ENCODE results near the gene OTX1.

Gene OTX1

DNA sequence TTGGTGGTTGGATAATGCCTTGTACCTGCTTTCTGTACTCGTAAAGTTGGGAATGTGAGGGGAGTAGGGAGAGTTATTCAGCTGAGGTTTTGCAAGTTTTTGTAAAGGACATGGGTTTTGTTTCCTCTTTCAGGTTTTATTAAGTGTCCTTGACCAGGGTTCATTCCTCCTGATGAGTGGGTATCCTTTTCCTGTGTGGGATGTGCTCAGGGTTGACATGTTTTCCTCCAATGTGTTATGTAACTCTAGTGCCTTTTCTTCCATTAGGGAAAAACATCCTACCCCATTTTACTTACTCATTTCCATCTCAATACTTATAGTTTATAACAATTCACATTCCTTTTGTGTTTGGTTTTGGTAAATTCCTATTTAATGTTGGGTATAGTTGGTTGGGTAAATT lies 48.4 kb downstream of the OTX1 start:
- no peak overlapping the region for H3K4me3 ChIP-seq (ENCODE audit: insufficient read length, low read depth)
- H3K27me3 ChIP-seq (ENCODE audit: insufficient read depth, insufficient read length) = no peaks in the 10 kb centered on the region
- no peak for TF ChIP-seq YY1 (IDR thresholded peaks at IDR 0.05; ENCODE audit: insufficient read depth, insufficient read length)
- TF ChIP-seq SUZ12 (IDR thresholded peaks at IDR 0.05; ENCODE audit: extremely low read depth, insufficient read depth, insufficient read length) = no peak
- H3K9me3 ChIP-seq (ENCODE audit: insufficient read depth, low read length) = no peaks in the 10 kb centered on the region
- DNase-seq (ENCODE audit: low read depth, low spot score) = no peak
- H3K4me1 ChIP-seq (ENCODE audit: insufficient read depth, insufficient read length) = no peaks in the 10 kb centered on the region
- H3K9ac ChIP-seq (ENCODE audit: insufficient read length, low read depth) = no peak overlapping the region
- H3K36me3 ChIP-seq (ENCODE audit: insufficient read depth, insufficient read length, low read length) = no peaks in the 10 kb centered on the region

DNA sequence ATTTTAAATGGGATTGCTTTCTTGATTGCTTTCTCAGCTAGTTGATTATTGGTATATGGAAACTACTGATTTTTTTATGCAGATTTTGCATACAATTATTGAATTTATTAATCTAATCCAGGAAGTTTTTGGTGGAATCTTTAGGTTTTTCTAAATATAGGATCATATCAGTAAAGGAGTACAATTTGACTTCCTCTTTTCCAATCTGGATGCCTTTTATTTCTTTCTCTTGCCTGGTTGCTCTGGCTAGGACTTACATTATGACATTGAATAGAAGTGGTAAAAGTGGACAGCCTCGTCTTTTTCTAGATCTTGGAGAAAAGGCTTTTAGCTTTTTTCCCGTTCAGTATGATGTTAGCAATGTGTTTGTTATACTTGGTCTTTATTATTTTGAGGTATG lies 51.3 kb downstream of the OTX1 start:
- DNase-seq (ENCODE audit: low read depth, low spot score) = no peak
- TF ChIP-seq YY1 (IDR thresholded peaks at IDR 0.05; ENCODE audit: insufficient read depth, insufficient read length) = no peak
- TF ChIP-seq SUZ12 (IDR thresholded peaks at IDR 0.05; ENCODE audit: extremely low read depth, insufficient read depth, insufficient read length) = no peak
- TF ChIP-seq ZNF274 (IDR thresholded peaks at IDR 0.05; ENCODE audit: low read depth, low read length) = no peak
- Histone ChIP-seq H3K9ac (ENCODE audit: insufficient read length, low read depth) (no peak overlapping the region), H3K9me3 (ENCODE audit: insufficient read depth, low read length) (no peaks in the 10 kb centered on the region), H3K27me3 (ENCODE audit: insufficient read depth, insufficient read length) (no peaks in the 10 kb centered on the region), H3K4me3 (ENCODE audit: insufficient read length, low read depth) (no peak overlapping the region), H3K4me1 (ENCODE audit: insufficient read depth, insufficient read length) (no peaks in the 10 kb centered on the region), H3K36me3 (ENCODE audit: insufficient read depth, insufficient read length, low read length) (no peaks in the 10 kb centered on the region)

DNA sequence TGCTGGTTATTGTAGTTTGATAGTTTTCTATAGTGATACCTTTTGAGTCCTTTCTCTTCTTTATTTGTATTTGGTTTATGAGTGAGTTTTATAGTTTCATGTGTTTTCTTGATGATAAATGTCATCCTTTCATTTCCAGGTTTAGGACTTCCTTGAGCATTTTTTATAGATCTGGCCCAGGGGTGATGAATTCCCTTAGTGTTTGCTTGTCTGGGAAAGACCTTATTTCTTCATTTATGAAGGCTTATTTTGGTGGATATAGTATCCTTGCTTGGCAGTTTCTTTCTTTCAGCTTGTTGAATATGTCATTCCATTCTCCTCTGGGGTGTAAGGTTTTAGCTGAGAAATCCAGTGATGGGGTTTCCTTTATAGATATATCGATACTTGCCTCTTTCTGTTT lies 53.9 kb downstream of the OTX1 start:
- DNase-seq (ENCODE audit: low read depth, low spot score) = no peak
- H3K36me3 ChIP-seq (ENCODE audit: insufficient read depth, insufficient read length, low read length) = no peaks in the 10 kb centered on the region
- no peak overlapping the region for H3K4me3 ChIP-seq (ENCODE audit: insufficient read length, low read depth)
- no peaks in the 10 kb centered on the region for H3K4me1 ChIP-seq (ENCODE audit: insufficient read depth, insufficient read length)
- H3K9ac ChIP-seq (ENCODE audit: insufficient read length, low read depth) = no peak overlapping the region
- no peaks in the 10 kb centered on the region for H3K27me3 ChIP-seq (ENCODE audit: insufficient read depth, insufficient read length)
- TF ChIP-seq ZNF274 (IDR thresholded peaks at IDR 0.05; ENCODE audit: low read depth, low read length) (no peak), SUZ12 (IDR thresholded peaks at IDR 0.05; ENCODE audit: extremely low read depth, insufficient read depth, insufficient read length) (no peak), YY1 (IDR thresholded peaks at IDR 0.05; ENCODE audit: insufficient read depth, insufficient read length) (no peak)
- no peaks in the 10 kb centered on the region for H3K9me3 ChIP-seq (ENCODE audit: insufficient read depth, low read length)
